BLaER1 treated with 17β-estradiol and CSF1 and Interleukin-3, amounts not matched to agents 10 nM and 100 nM (cell line): ENCODE measurements around the gene ZKSCAN3.

Source experiments
- H3K27ac ChIP-seq, 11 experiments: shearing (Covaris generic); formaldehyde crosslinking; 2 replicates each; pipeline ENCODE4 v1.8.1; 2022
- H3K27me3 ChIP-seq, 11 experiments: shearing (Covaris generic); formaldehyde crosslinking; 2 replicates each; pipeline ENCODE4 v1.8.1; 2022
- H3K36me3 ChIP-seq, 11 experiments: shearing (Covaris generic); formaldehyde crosslinking; 2 replicates each; pipeline ENCODE4 v1.8.1; 2022
- H3K4me1 ChIP-seq, 10 experiments: shearing (Covaris generic); formaldehyde crosslinking; 2 replicates each; pipeline ENCODE4 v1.8.1; 2022
- H3K4me2 ChIP-seq, 11 experiments: shearing (Covaris generic); formaldehyde crosslinking; 2 replicates each; pipeline ENCODE4 v1.8.1; 2022
- H3K4me3 ChIP-seq, 10 experiments: shearing (Covaris generic); formaldehyde crosslinking; 2 replicates each; pipeline ENCODE4 v1.8.1; 2022
- H3K9ac ChIP-seq, 11 experiments: shearing (Covaris generic); formaldehyde crosslinking; 2 replicates each; pipeline ENCODE4 v1.8.1; 2022
- H3K9me3 ChIP-seq, 11 experiments: shearing (Covaris generic); formaldehyde crosslinking; replicated peaks in 1 of 11; 2 replicates each; pipeline ENCODE4 v1.8.1; 2022
- H4K20me1 ChIP-seq, 11 experiments: shearing (Covaris generic); formaldehyde crosslinking; 2 replicates each; pipeline ENCODE4 v1.8.1; 2022
- Cebpa-rat ChIP-seq, 11 experiments: shearing (Covaris generic); IDR thresholded peaks; 2 replicates each; pipeline ENCODE4 v1.8.1; 2022

The ZKSCAN3 gene

GRCh38 chr6:28413681-28414080 lies 63.9 kb downstream of the ZKSCAN3 start:
- no peaks in the 10 kb centered on the region for H3K4me1 ChIP-seq
- no peak overlapping the region for H3K9ac ChIP-seq
- H3K4me3 ChIP-seq, result no peak overlapping the region
- no peaks in the 10 kb centered on the region for H3K27me3 ChIP-seq
- no peak overlapping the region for H3K4me2 ChIP-seq
- no peak for TF ChIP-seq Cebpa-rat (IDR thresholded peaks at IDR 0.05)
- peaks cover 0 to 17% (median 5%) of the 10 kb centered on the region in 11 experiments; a peak in 10 of 22 replicates for H3K9me3 ChIP-seq
- H4K20me1 ChIP-seq, result no peaks in the 10 kb centered on the region
- H3K36me3 ChIP-seq, result no peaks in the 10 kb centered on the region
- no peak overlapping the region for H3K27ac ChIP-seq
